T-helper 2 cell treated with Interferon-gamma antibody and Interleukin-4, amounts not matched to agents 5 μg/mL and 100 μg/mL, for 36 hours (primary cell): ENCODE measurements around the gene RAD18.

ENCODE experiments used
- DNase-seq: peaks from one replicate; pipeline ENCODE4 v3.0.0; 2021; ENCODE audit warnings: low spot score
- H3K27ac Mint-ChIP-seq: one replicate; pipeline ENCODE4 v1.8.0; 2021; ENCODE audit warnings: mild to moderate bottlenecking, mixed read lengths
- H3K27me3 Mint-ChIP-seq: one replicate; pipeline ENCODE4 v1.8.0; 2021; ENCODE audit warnings: low read depth, mixed read lengths
- H3K36me3 Mint-ChIP-seq: one replicate; pipeline ENCODE4 v1.8.0; 2021; ENCODE audit warnings: low read depth, mixed read lengths
- H3K4me1 Mint-ChIP-seq: one replicate; pipeline ENCODE4 v1.8.0; 2021; ENCODE audit warnings: low read depth, mixed read lengths
- H3K4me3 Mint-ChIP-seq: one replicate; pipeline ENCODE4 v1.8.0; 2022; ENCODE audit warnings: mild to moderate bottlenecking, moderate library complexity, mixed read lengths
- H3K9me3 Mint-ChIP-seq: one replicate; pipeline ENCODE4 v1.8.0; 2021; ENCODE audit warnings: mixed read lengths

RAD18 gene, protein sequence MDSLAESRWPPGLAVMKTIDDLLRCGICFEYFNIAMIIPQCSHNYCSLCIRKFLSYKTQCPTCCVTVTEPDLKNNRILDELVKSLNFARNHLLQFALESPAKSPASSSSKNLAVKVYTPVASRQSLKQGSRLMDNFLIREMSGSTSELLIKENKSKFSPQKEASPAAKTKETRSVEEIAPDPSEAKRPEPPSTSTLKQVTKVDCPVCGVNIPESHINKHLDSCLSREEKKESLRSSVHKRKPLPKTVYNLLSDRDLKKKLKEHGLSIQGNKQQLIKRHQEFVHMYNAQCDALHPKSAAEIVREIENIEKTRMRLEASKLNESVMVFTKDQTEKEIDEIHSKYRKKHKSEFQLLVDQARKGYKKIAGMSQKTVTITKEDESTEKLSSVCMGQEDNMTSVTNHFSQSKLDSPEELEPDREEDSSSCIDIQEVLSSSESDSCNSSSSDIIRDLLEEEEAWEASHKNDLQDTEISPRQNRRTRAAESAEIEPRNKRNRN

DNA sequence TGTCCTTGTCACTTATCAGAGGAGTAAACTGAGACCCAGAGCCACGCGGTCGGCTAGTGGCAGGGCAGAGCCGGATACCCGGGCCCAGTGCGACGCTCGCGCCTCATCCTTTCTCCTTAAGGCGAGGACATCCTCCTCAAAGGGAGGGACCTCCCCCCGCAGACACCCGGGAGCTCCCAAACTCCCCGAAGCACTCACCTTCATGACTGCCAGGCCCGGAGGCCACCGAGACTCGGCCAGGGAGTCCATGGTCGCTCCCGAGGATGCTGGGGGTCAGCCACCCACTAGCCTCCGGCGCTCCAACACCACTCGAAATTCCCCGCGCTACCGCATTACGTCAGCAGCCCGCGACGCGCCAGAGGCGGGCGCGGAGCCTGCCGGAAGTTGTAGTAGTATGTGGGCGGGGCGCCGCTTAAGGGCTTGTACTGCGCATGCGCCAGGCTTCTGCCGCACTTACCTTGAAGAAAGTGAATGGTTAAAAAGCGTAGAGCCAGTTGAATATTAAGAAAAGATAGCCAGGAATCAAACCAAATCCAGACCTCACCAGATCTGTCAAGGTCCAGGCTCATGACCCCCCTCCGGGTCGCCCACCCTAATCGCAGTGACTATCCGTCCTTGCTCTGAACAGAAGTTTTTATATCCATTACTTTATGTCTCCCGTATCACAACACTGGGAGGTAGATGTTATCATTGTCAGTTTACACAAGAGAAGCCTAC, at the start of gene RAD18:
TSS of gene RAD18 (minus strand) at position 336 of the 717 bp plus-strand sequence. CDS start at position 249, 87 bp downstream.
- DNase-seq, result peak; percentile 94
- Mint-ChIP-seq H3K4me1 (peaks cover 28% of the 10 kb centered on the region), H3K9me3 (no peaks in the 10 kb centered on the region), H3K36me3 (peaks cover 23% of the 10 kb centered on the region), H3K4me3 (peak within 1 kb of the TSS; percentile 92), H3K27ac (peak within 1 kb of the TSS; percentile 96), H3K27me3 (peaks cover 5% of the 10 kb centered on the region)

DNA sequence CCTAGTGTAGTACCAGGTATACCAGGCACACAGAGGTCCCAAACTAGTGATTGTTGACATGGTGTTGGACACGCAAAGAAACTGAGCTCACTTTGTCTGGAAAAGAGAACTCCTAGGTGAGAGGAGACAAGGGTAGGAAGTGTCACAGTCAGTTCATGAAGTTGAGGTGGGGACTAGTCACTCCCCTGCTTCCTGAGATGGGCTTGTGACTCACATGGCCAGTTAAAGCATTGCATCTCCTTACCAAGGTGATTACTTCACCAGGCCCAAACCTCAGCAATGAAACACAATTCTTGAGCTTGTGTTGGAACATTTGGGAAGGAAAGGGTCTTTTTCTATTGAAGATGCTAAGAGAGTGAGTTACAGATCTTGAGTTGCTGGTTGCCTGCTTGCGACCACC, 49.2 kb upstream of the RAD18 start:
- peaks cover 2% of the 10 kb centered on the region for H3K4me1 Mint-ChIP-seq
- no peak for DNase-seq
- H3K27ac Mint-ChIP-seq, result no peak overlapping the region
- H3K27me3 Mint-ChIP-seq, result no peaks in the 10 kb centered on the region
- no peak overlapping the region for H3K4me3 Mint-ChIP-seq
- H3K9me3 Mint-ChIP-seq, result no peaks in the 10 kb centered on the region
- no peaks in the 10 kb centered on the region for H3K36me3 Mint-ChIP-seq

DNA sequence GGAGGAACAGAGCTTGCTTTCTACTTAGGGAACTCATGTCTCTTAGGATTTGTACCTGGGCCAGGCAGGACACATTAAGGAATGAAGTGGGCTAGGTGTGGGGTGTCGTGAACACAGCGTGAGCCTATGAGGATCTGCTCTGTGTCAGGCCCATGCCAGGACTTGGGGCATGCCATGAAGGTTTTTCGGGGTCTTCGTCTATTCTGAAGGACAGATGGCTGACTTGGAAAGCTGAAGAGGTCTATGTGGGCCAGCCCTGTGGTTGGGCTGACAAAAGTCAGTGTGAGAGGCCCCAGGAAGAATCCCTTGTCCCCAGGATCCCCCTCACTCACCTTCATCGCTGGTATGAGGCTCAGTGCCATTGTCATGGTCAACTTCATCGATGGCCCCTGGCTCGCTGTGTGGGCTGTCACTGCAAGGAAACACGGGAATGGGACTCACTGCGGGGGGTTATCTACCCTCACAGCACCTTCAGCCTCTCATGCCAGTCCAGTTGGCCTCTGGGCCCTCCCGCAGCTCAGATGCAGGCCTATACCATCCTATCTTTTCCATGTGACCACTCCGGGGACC, 46.8 kb upstream of the RAD18 start:
- Mint-ChIP-seq H3K9me3 (no peaks in the 10 kb centered on the region), H3K4me1 (peaks cover 2% of the 10 kb centered on the region), H3K27ac (no peak overlapping the region), H3K4me3 (no peak overlapping the region), H3K36me3 (no peaks in the 10 kb centered on the region), H3K27me3 (no peaks in the 10 kb centered on the region)
- no peak for DNase-seq

DNA sequence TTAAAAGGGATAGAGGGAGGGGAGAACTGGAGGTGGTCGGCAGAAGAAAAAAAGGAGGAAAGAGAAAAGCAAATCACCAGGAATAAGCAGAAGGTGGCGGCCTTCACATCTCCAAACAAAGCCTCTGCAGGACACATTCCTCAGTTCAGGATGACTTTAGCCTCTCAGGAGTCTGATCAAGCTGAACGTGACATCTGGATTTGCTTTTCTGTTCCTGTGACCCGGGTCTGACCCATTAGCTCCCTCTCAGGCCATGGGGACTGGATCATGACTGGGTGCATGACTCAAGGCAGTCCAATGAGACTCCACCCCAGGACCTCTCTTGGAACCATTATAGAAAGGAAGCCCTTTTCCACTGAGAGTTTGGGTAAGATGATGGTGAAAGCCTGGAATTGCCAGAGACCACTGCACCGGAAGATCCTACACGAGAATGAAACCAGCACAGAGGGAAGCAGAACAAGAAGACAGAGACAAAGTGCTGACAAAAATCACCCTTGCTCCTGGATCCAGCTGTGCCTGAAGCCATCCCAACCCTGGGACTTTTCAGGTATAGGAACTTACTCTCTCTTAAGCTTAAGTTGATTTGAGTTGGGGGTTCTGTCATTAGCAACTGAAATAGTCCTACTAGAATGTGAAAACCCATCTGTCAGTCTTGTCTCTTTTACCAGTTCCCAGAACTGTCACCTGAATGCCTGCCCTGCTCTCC, 45.4 kb upstream of the RAD18 start:
- H3K4me3 Mint-ChIP-seq, result no peak overlapping the region
- no peaks in the 10 kb centered on the region for H3K36me3 Mint-ChIP-seq
- no peaks in the 10 kb centered on the region for H3K27me3 Mint-ChIP-seq
- no peak for DNase-seq
- peaks cover 2% of the 10 kb centered on the region for H3K4me1 Mint-ChIP-seq
- no peaks in the 10 kb centered on the region for H3K9me3 Mint-ChIP-seq
- H3K27ac Mint-ChIP-seq, result no peak overlapping the region

DNA sequence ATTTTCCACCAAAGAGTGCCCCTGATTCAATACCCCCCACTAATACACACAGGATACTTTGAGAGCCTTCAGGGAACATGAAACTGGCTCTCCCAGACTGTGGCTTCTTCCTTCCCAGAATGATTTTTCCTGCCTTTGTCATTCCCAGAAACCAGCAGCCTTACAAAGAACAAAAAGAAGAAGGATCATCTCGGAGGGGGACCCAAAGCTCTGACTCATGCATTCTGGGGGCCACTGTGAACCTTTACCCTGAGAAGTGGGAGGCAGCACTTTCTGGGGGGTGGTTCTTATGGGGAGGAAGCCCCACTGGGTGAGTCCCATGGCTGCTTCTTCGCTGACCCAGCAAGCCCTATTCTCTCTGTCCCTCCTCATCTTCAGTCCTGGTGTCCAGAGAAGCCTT, 44.7 kb upstream of the RAD18 start:
- Mint-ChIP-seq H3K4me1 (peaks cover 2% of the 10 kb centered on the region), H3K27ac (no peak overlapping the region), H3K36me3 (no peaks in the 10 kb centered on the region)

GRCh38 chr3:9007213-9007612, 43.9 kb upstream of the RAD18 start:
- no peak overlapping the region for H3K27ac Mint-ChIP-seq
- no peak for DNase-seq
- no peaks in the 10 kb centered on the region for H3K36me3 Mint-ChIP-seq
- H3K27me3 Mint-ChIP-seq, result peaks cover 4% of the 10 kb centered on the region
- H3K4me1 Mint-ChIP-seq, result peaks cover 1% of the 10 kb centered on the region
- H3K4me3 Mint-ChIP-seq, result no peak overlapping the region
- no peaks in the 10 kb centered on the region for H3K9me3 Mint-ChIP-seq

More for the DNA sequence above, 44.7 kb upstream of the RAD18 start:
- H3K4me3 Mint-ChIP-seq, result no peak overlapping the region
- no peaks in the 10 kb centered on the region for H3K27me3 Mint-ChIP-seq
- H3K9me3 Mint-ChIP-seq, result no peaks in the 10 kb centered on the region
- no peak for DNase-seq

DNA sequence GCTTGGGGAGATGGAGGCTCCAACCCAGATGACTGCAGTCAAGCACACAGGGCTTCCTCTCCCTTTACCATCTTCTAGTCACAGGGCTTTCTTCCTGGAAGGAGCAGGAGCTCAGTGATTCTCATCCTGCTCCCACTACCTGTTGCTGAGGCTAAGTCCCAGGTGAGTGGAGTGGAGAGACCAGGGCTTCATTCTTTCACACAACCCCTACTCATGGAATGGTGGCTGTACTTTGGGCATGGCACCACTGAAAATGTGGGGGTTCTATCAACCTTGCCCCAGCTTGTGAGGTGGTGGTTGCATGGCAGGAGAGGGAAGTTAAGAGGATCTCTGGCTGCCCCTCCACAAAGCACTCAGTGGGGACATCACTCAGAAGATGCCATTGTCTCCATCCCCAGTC, 36.8 kb upstream of the RAD18 start:
- Mint-ChIP-seq H3K9me3 (no peaks in the 10 kb centered on the region), H3K27ac (no peak overlapping the region), H3K4me1 (no peaks in the 10 kb centered on the region), H3K4me3 (no peak overlapping the region), H3K27me3 (peaks cover 9% of the 10 kb centered on the region), H3K36me3 (no peaks in the 10 kb centered on the region)
- DNase-seq, result no peak

- H3K27me3 Mint-ChIP-seq, result peaks cover 5% of the 10 kb centered on the region
- H3K27ac Mint-ChIP-seq, result no peak overlapping the region
- no peak overlapping the region for H3K4me3 Mint-ChIP-seq
- no peak for DNase-seq
- no peaks in the 10 kb centered on the region for H3K9me3 Mint-ChIP-seq
- H3K4me1 Mint-ChIP-seq, result no peaks in the 10 kb centered on the region
- H3K36me3 Mint-ChIP-seq, result no peaks in the 10 kb centered on the region
Observed at GRCh38 chr3:8997151-8997550, 33.9 kb upstream of the RAD18 start.

DNA sequence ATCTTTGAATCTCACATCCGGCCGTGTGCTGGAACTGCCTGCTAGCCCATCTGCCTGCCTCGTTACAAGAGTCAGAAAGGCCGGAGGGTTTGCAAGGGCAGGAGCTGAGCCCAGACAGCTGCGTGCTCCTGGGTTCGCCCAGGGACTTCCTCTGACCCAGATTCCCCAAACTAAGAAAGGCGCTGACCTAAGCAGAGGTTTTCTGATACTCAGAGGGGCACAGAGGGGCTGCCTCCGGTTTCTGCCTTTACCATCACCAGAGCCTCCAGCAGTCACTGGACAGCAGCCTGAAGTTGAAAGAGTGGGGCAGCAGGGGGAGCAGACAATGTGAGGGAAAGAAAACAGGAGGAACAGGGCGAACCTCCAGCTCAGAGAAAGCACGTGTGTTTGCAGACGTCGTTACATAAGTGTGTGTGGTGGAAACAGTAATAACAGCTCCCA, 33.4 kb upstream of the RAD18 start:
- DNase-seq, result no peak
- no peaks in the 10 kb centered on the region for H3K36me3 Mint-ChIP-seq
- H3K4me3 Mint-ChIP-seq, result no peak overlapping the region
- no peaks in the 10 kb centered on the region for H3K4me1 Mint-ChIP-seq
- H3K27ac Mint-ChIP-seq, result no peak overlapping the region
- peaks cover 3% of the 10 kb centered on the region for H3K27me3 Mint-ChIP-seq
- no peaks in the 10 kb centered on the region for H3K9me3 Mint-ChIP-seq

DNA sequence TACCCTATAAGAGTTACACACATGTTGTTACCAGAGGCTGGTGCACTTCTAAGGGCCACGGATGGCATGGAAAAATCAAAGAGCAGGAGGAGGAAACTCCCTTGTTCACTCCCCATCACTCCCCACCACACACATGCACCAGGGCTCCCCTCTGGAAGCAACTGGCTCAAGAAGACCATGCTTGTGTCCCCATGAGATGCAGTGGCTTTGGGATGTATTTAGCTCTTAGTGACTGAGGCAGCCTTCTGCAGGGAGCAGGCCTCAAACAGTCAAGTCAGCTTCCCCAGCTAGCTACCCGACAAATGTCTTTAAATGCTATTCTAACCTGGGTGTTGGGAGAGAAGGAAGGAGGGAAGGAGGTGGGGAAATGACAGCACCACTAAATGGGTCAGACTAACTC, 32.9 kb upstream of the RAD18 start:
- no peak overlapping the region for H3K27ac Mint-ChIP-seq
- peaks cover under 1% of the 10 kb centered on the region for H3K27me3 Mint-ChIP-seq
- no peaks in the 10 kb centered on the region for H3K9me3 Mint-ChIP-seq
- H3K36me3 Mint-ChIP-seq, result no peaks in the 10 kb centered on the region
- no peaks in the 10 kb centered on the region for H3K4me1 Mint-ChIP-seq
- no peak overlapping the region for H3K4me3 Mint-ChIP-seq
- no peak for DNase-seq

- Mint-ChIP-seq H3K27me3 (no peaks in the 10 kb centered on the region), H3K4me3 (no peak overlapping the region), H3K27ac (no peak overlapping the region), H3K36me3 (no peaks in the 10 kb centered on the region), H3K9me3 (no peaks in the 10 kb centered on the region), H3K4me1 (no peaks in the 10 kb centered on the region)
- no peak for DNase-seq
Observed at GRCh38 chr3:8994226-8994625, 31.0 kb upstream of the RAD18 start.

DNA sequence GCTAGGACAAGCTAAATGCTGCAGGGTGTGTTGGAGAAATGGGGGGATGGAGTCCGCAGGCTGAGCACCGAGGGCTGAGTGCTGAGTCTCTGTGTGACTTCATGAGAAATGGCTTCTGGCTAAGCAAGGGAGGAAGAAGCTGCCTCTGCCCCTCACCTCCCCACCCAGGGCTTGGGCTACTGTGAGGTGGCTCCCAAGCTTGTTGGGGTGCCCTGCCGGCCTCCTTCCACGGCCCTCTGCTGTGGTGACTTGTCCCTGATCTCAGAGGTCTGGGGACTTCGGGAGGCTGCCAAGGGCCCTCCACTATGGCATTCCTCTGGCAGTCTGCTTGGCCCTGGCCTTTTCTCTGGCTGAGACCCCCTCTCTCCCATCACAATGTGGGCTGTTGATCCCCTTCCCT, 30.1 kb upstream of the RAD18 start:
- no peak overlapping the region for H3K27ac Mint-ChIP-seq
- no peaks in the 10 kb centered on the region for H3K27me3 Mint-ChIP-seq
- no peak overlapping the region for H3K4me3 Mint-ChIP-seq

GRCh38 chr3:8992854-8993253, 29.6 kb upstream of the RAD18 start:
- Mint-ChIP-seq H3K27ac (no peak overlapping the region), H3K4me1 (no peaks in the 10 kb centered on the region), H3K9me3 (no peaks in the 10 kb centered on the region), H3K27me3 (no peaks in the 10 kb centered on the region), H3K36me3 (no peaks in the 10 kb centered on the region), H3K4me3 (no peak overlapping the region)
- no peak for DNase-seq

More for the DNA sequence above, 30.1 kb upstream of the RAD18 start:
- H3K36me3 Mint-ChIP-seq, result no peaks in the 10 kb centered on the region
- DNase-seq, result no peak
- H3K4me1 Mint-ChIP-seq, result no peaks in the 10 kb centered on the region
- no peaks in the 10 kb centered on the region for H3K9me3 Mint-ChIP-seq
